IPS DF 6.9 (cell line): ENCODE measurements around the gene ZMYND8.

Source experiments
- DNase-seq: peaks from one replicate; pipeline ENCODE4 v3.0.0-alpha.2; 2013; ENCODE audit warnings: low read depth, low spot score
- H3K27ac ChIP-seq: one replicate; pipeline ENCODE4 v1.5.1; 2013; ENCODE audit warnings: low read length, control low read depth
- H3K27me3 ChIP-seq: 2 replicates; pipeline ENCODE4 v1.6.1; 2013; ENCODE audit warnings: mild to moderate bottlenecking, low read length; ENCODE audit not compliant: control insufficient read depth, insufficient read depth
- H3K36me3 ChIP-seq: 2 replicates; pipeline ENCODE4 v1.6.1; 2013; ENCODE audit warnings: low read length; ENCODE audit not compliant: control insufficient read depth, insufficient read depth
- H3K4me1 ChIP-seq: 2 replicates; pipeline ENCODE4 v1.6.1; 2013; ENCODE audit warnings: low read length; ENCODE audit not compliant: control insufficient read depth, insufficient read depth
- H3K4me3 ChIP-seq: 2 replicates; pipeline ENCODE4 v1.5.1; 2013; ENCODE audit warnings: mild to moderate bottlenecking, low read length
- H3K9me3 ChIP-seq: 2 replicates; pipeline ENCODE4 v1.6.1; 2013; ENCODE audit warnings: low read length, inconsistent platforms; ENCODE audit not compliant: control insufficient read depth, insufficient read depth
- WGBS: extraction: QIAGEN DNeasy Blood & Tissue Kit; methylation state at CpG from one replicate; pipeline ENCODE4 v1.1.7; 2013; ENCODE audit warnings: mixed read lengths, missing lambda C conversion rate; ENCODE audit not compliant: insufficient read length, insufficient coverage; 5-methylcytosine and 5-hydroxymethylcytosine counted together

Gene ZMYND8

GRCh38 chr20:47353239-47353691 is 3.2 kb downstream of the ZMYND8 start:
- Histone ChIP-seq H3K9me3 (no peaks in the 10 kb centered on the region), H3K4me3 (no peak overlapping the region), H3K36me3 (no peaks in the 10 kb centered on the region), H3K27ac (no peak overlapping the region), H3K27me3 (no peaks in the 10 kb centered on the region), H3K4me1 (peaks cover 12% of the 10 kb centered on the region)
- no peak for DNase-seq
- WGBS = no CpG with 5 or more reads among the region's 3 CpGs

GRCh38 chr20:47352332-47353238 is 3.9 kb downstream of the ZMYND8 start:
- WGBS = no CpG with 5 or more reads among the region's 13 CpGs
- peak overlapping the region; percentile 51 for H3K27ac ChIP-seq
- H3K36me3 ChIP-seq = no peaks in the 10 kb centered on the region
- no peaks in the 10 kb centered on the region for H3K9me3 ChIP-seq
- H3K27me3 ChIP-seq = no peaks in the 10 kb centered on the region
- DNase-seq = no peak
- H3K4me1 ChIP-seq = peaks cover 12% of the 10 kb centered on the region
- no peak overlapping the region for H3K4me3 ChIP-seq

GRCh38 chr20:47351643-47352331 is 4.7 kb downstream of the ZMYND8 start:
- Histone ChIP-seq H3K9me3 (no peaks in the 10 kb centered on the region), H3K27ac (peak overlapping the region; percentile 51), H3K4me1 (peaks cover 11% of the 10 kb centered on the region), H3K36me3 (no peaks in the 10 kb centered on the region), H3K27me3 (no peaks in the 10 kb centered on the region), H3K4me3 (no peak overlapping the region)
- DNase-seq = no peak
- no CpG with 5 or more reads among the region's 10 CpGs for WGBS

GRCh38 chr20:47350691-47351545 is 5.6 kb downstream of the ZMYND8 start:
- peaks cover 13% of the 10 kb centered on the region for H3K4me1 ChIP-seq
- no peak overlapping the region for H3K4me3 ChIP-seq
- DNase-seq = no peak
- H3K27me3 ChIP-seq = no peaks in the 10 kb centered on the region
- WGBS = no CpG with 5 or more reads among the region's 4 CpGs
- H3K9me3 ChIP-seq = no peaks in the 10 kb centered on the region
- H3K27ac ChIP-seq = no peak overlapping the region
- H3K36me3 ChIP-seq = 0 out of 2 replicates have a peak, but pooled peaks cover 3% of the 10 kb centered on the region

GRCh38 chr20:47350181-47350550 is 6.3 kb downstream of the ZMYND8 start:
- peaks cover 12% of the 10 kb centered on the region for H3K4me1 ChIP-seq
- no peak overlapping the region for H3K4me3 ChIP-seq
- 0 out of 2 replicates have a peak, but pooled peaks cover 3% of the 10 kb centered on the region for H3K36me3 ChIP-seq
- WGBS = 100% methylated on average over 1 of the region's 4 CpGs
- no peak for DNase-seq
- H3K27ac ChIP-seq = peak overlapping the region; percentile 50
- no peaks in the 10 kb centered on the region for H3K9me3 ChIP-seq
- H3K27me3 ChIP-seq = no peaks in the 10 kb centered on the region

- no peak overlapping the region for H3K4me3 ChIP-seq
- H3K27ac ChIP-seq = peak overlapping the region; percentile 50
- peaks cover 12% of the 10 kb centered on the region for H3K4me1 ChIP-seq
- no peaks in the 10 kb centered on the region for H3K9me3 ChIP-seq
- H3K27me3 ChIP-seq = no peaks in the 10 kb centered on the region
- WGBS = no CpG with 5 or more reads among the region's 7 CpGs
- no peak for DNase-seq
- H3K36me3 ChIP-seq = 0 out of 2 replicates have a peak, but pooled peaks cover 3% of the 10 kb centered on the region
Measured at GRCh38 chr20:47349365-47350180, 6.9 kb downstream of the ZMYND8 start.

- peaks cover 12% of the 10 kb centered on the region for H3K4me1 ChIP-seq
- no peak overlapping the region for H3K4me3 ChIP-seq
- 0 out of 2 replicates have a peak, but pooled peaks cover 3% of the 10 kb centered on the region for H3K36me3 ChIP-seq
- no peaks in the 10 kb centered on the region for H3K9me3 ChIP-seq
- no peak for DNase-seq
- no CpG with 5 or more reads among the region's 8 CpGs for WGBS
- H3K27me3 ChIP-seq = no peaks in the 10 kb centered on the region
- no peak overlapping the region for H3K27ac ChIP-seq
Measured at GRCh38 chr20:47348539-47349142, 7.9 kb downstream of the ZMYND8 start.

- no peak for DNase-seq
- Histone ChIP-seq H3K27ac (no peak overlapping the region), H3K4me1 (peaks cover 12% of the 10 kb centered on the region), H3K4me3 (no peak overlapping the region), H3K9me3 (no peaks in the 10 kb centered on the region), H3K27me3 (no peaks in the 10 kb centered on the region), H3K36me3 (0 out of 2 replicates have a peak, but pooled peaks cover 3% of the 10 kb centered on the region)
- no CpG with 5 or more reads among the region's 4 CpGs for WGBS
Measured at GRCh38 chr20:47347661-47348435, 8.7 kb downstream of the ZMYND8 start.

- WGBS = no CpG with 5 or more reads among the region's 3 CpGs
- Histone ChIP-seq H3K27ac (no peak overlapping the region), H3K9me3 (no peaks in the 10 kb centered on the region), H3K27me3 (no peaks in the 10 kb centered on the region), H3K4me1 (peaks cover 7% of the 10 kb centered on the region), H3K4me3 (no peak overlapping the region), H3K36me3 (0 out of 2 replicates have a peak, but pooled peaks cover 3% of the 10 kb centered on the region)
- DNase-seq = no peak
Measured at GRCh38 chr20:47346172-47346571, 10.3 kb downstream of the ZMYND8 start.
